ENCODE data around the gene TPGS1.

Gene TPGS1

GRCh38 chr19:531753-532560, 24.7 kb downstream of the TPGS1 start, which contains the start of gene CDC34:
CDC34 (plus strand) TSS chr19:531760; CDS start chr19:531932, 172 bp downstream.
- no peak for TF ChIP-seq CTCF (IDR thresholded peaks at IDR 0.05; ENCODE audit: borderline replicate concordance, control extremely low read depth, extremely low read depth, insufficient read depth, missing control alignments)
- in situ Hi-C loops (cut with MboI; ENCODE audit: low sequenced_read_pairs, unreplicated experiment) = no loop called here
- peak; percentile 64 for DNase-seq (ENCODE audit: low spot score)

GRCh38 chr19:532561-533363, 25.5 kb downstream of the TPGS1 start:
- in situ Hi-C loops (cut with MboI; ENCODE audit: low sequenced_read_pairs, unreplicated experiment) = no loop called here
- no peak for TF ChIP-seq CTCF (IDR thresholded peaks at IDR 0.05; ENCODE audit: borderline replicate concordance, control extremely low read depth, extremely low read depth, insufficient read depth, missing control alignments)
- DNase-seq (ENCODE audit: low spot score) = peak; percentile 68

- TF ChIP-seq CTCF (IDR thresholded peaks at IDR 0.05; ENCODE audit: borderline replicate concordance, control extremely low read depth, extremely low read depth, insufficient read depth, missing control alignments) = no peak
- no peak for DNase-seq (ENCODE audit: low spot score)
- in situ Hi-C loops (cut with MboI; ENCODE audit: low sequenced_read_pairs, unreplicated experiment) = no loop called here
Observed at GRCh38 chr19:533364-534058, 26.2 kb downstream of the TPGS1 start.

- no peak for TF ChIP-seq CTCF (IDR thresholded peaks at IDR 0.05; ENCODE audit: borderline replicate concordance, control extremely low read depth, extremely low read depth, insufficient read depth, missing control alignments)
- DNase-seq (ENCODE audit: low spot score) = no peak
- in situ Hi-C loops (cut with MboI; ENCODE audit: low sequenced_read_pairs, unreplicated experiment) = no loop called here
Observed at GRCh38 chr19:534088-534487, 26.8 kb downstream of the TPGS1 start.

- in situ Hi-C loops (cut with MboI; ENCODE audit: low sequenced_read_pairs, unreplicated experiment) = no loop called here
- no peak for TF ChIP-seq CTCF (IDR thresholded peaks at IDR 0.05; ENCODE audit: borderline replicate concordance, control extremely low read depth, extremely low read depth, insufficient read depth, missing control alignments)
- peak; percentile 49 for DNase-seq (ENCODE audit: low spot score)
Observed at GRCh38 chr19:535017-535835, 27.9 kb downstream of the TPGS1 start.
